Vagina (tissue), 2 donors: ENCODE data around the gene ALPK1. TPM values are rescaled to one million over a fixed set of nuclear protein-coding genes. Genes with fewer than 3 reads are reported as not detected.
"Not testable (repeated sequence)": the region's sequence is repeated elsewhere in the genome, so short reads cannot be mapped to it uniquely, and the experiment has no call there.

ENCODE experiments used
- DNase-seq, 2 donors: peaks; one replicate each; pipeline ENCODE4 v3.0.0-alpha.2; 2017; ENCODE audit errors: extremely low spot score in 2 of 2
- H3K27ac ChIP-seq: fragments of 200-600 bp; sonication (generic); one replicate; pipeline ENCODE4 v1.5.1; 2019
- H3K27me3 ChIP-seq: fragments of 200-600 bp; sonication (generic); one replicate; pipeline ENCODE4 v1.5.1; 2019
- H3K36me3 ChIP-seq, 2 donors: fragments of 200-600 bp; sonication (generic); one replicate each; pipeline ENCODE4 v1.5.1; 2017 to 2019
- H3K4me1 ChIP-seq: fragments of 200-600 bp; sonication (generic); one replicate; pipeline ENCODE4 v1.5.1; 2019
- H3K4me3 ChIP-seq, 2 donors: fragments of 200-600 bp; sonication (generic); 1 replicate in 1 of 2; 2 replicates in 1 of 2; pipeline ENCODE4 v1.5.1; 2016 to 2019
- H3K9me3 ChIP-seq: fragments of 200-600 bp; sonication (generic); one replicate; pipeline ENCODE4 v1.5.1; 2019
- CTCF ChIP-seq, 3 experiments: fragments of 450-650 bp in 2 of 3; fragments of 200-600 bp in 1 of 3; sonication (generic) in 1 of 3; IDR thresholded peaks; one replicate each; pipeline ENCODE4 v1.5.1; 2017 to 2019; ENCODE audit warnings: antibody characterized with exemption in 3 of 3, mild to moderate bottlenecking in 2 of 3, moderate library complexity in 2 of 3
- POLR2A ChIP-seq, 2 donors: fragments of 450-650 bp; IDR thresholded peaks; one replicate each; pipeline ENCODE4 v1.6.1; 2017; ENCODE audit warnings: antibody characterized with exemption in 2 of 2, mild to moderate bottlenecking in 2 of 2, moderate library complexity in 2 of 2
- POLR2AphosphoS5 ChIP-seq, 2 donors: sonication (generic); formaldehyde crosslinking; IDR thresholded peaks; one replicate each; pipeline ENCODE4 v1.9.0; 2017; ENCODE audit warnings: antibody characterized with exemption in 2 of 2, mild to moderate bottlenecking in 2 of 2, low read depth in 1 of 2; ENCODE audit not compliant: insufficient read depth in 1 of 2
- intact Hi-C: fragments of 100-400 bp; cut with DNase I; formaldehyde crosslinking; loops from one replicate; pipeline ENCODE4 v1.15.1; 2023
- total RNA-seq: library from RNA; depleted of rRNA; stranded (reverse); fragments of >200 nt; gene quantifications from one replicate; pipeline ENCODE4 v1.2.3, GENCODE V29; 2016

The ALPK1 gene
- total RNA-seq, 1 donor from 2014 or later = 32.2 TPM

GRCh38 chr4:112289407-112290253, 7.5 kb upstream of the ALPK1 start:
- H3K9me3 ChIP-seq = no peaks in the 10 kb centered on the region
- H3K27ac ChIP-seq = no peak overlapping the region
- H3K36me3 ChIP-seq = no peaks in the 10 kb centered on the region
- DNase-seq = no peak
- no peak overlapping the region for H3K4me3 ChIP-seq
- intact Hi-C loops = loop anchor here (10.0 kb wide), 1 partner anchor 55 kb away; the partner anchor contains the start of gene AP1AR
- H3K27me3 ChIP-seq = no peaks in the 10 kb centered on the region
- peaks cover 6% of the 10 kb centered on the region for H3K4me1 ChIP-seq
- TF ChIP-seq CTCF (IDR thresholded peaks at IDR 0.05) (no peak), POLR2A (IDR thresholded peaks at IDR 0.05) (no peak), POLR2AphosphoS5 (IDR thresholded peaks at IDR 0.05; ENCODE audit: insufficient read depth in 1 of 2, low read depth in 1 of 2) (no peak)

GRCh38 chr4:112290341-112290740, 6.8 kb upstream of the ALPK1 start:
- Histone ChIP-seq H3K9me3 (no peaks in the 10 kb centered on the region), H3K36me3 (no peaks in the 10 kb centered on the region), H3K27ac (no peak overlapping the region), H3K27me3 (no peaks in the 10 kb centered on the region), H3K4me3 (no peak overlapping the region), H3K4me1 (no peaks in the 10 kb centered on the region)
- intact Hi-C loops = no loop called here
- DNase-seq = no peak
- TF ChIP-seq POLR2AphosphoS5 (IDR thresholded peaks at IDR 0.05; ENCODE audit: insufficient read depth in 1 of 2, low read depth in 1 of 2) (no peak), CTCF (IDR thresholded peaks at IDR 0.05) (no peak), POLR2A (IDR thresholded peaks at IDR 0.05) (no peak)

- H3K4me3 ChIP-seq = no peak overlapping the region
- H3K9me3 ChIP-seq = no peaks in the 10 kb centered on the region
- intact Hi-C loops = no loop called here
- H3K36me3 ChIP-seq = peaks cover 0 to 4% of the 10 kb centered on the region in 2 donors
- no peak for DNase-seq
- peaks cover 16% of the 10 kb centered on the region for H3K4me1 ChIP-seq
- no peaks in the 10 kb centered on the region for H3K27me3 ChIP-seq
- H3K27ac ChIP-seq = no peak overlapping the region
- TF ChIP-seq POLR2AphosphoS5 (IDR thresholded peaks at IDR 0.05; ENCODE audit: insufficient read depth in 1 of 2, low read depth in 1 of 2) (no peak), POLR2A (IDR thresholded peaks at IDR 0.05) (no peak), CTCF (IDR thresholded peaks at IDR 0.05) (no peak)
Observed at GRCh38 chr4:112299721-112300120, 2.6 kb downstream of the ALPK1 start.

- no peak for TF ChIP-seq CTCF (IDR thresholded peaks at IDR 0.05)
- TF ChIP-seq POLR2A (IDR thresholded peaks at IDR 0.05) = no peak
- no peak for TF ChIP-seq POLR2AphosphoS5 (IDR thresholded peaks at IDR 0.05; ENCODE audit: insufficient read depth in 1 of 2, low read depth in 1 of 2)
- Histone ChIP-seq H3K36me3 (peaks cover 0 to 4% of the 10 kb centered on the region in 2 donors), H3K27me3 (no peaks in the 10 kb centered on the region), H3K9me3 (no peaks in the 10 kb centered on the region), H3K4me1 (peaks cover 14% of the 10 kb centered on the region), H3K4me3 (no peak overlapping the region), H3K27ac (no peak overlapping the region)
- intact Hi-C loops = no loop called here
- no peak for DNase-seq
Observed at GRCh38 chr4:112302320-112303274, 5.4 kb downstream of the ALPK1 start.

GRCh38 chr4:112305477-112305876, 8.3 kb downstream of the ALPK1 start:
- DNase-seq, H3K27ac ChIP-seq, H3K27me3 ChIP-seq, H3K4me1 ChIP-seq, H3K36me3 ChIP-seq, intact Hi-C loops, H3K4me3 ChIP-seq, H3K9me3 ChIP-seq: not testable (repeated sequence)

GRCh38 chr4:112309263-112309791, 12.2 kb downstream of the ALPK1 start:
- H3K36me3 ChIP-seq, DNase-seq, H3K27ac ChIP-seq, intact Hi-C loops, H3K27me3 ChIP-seq, H3K4me1 ChIP-seq, H3K9me3 ChIP-seq: not testable (repeated sequence)
- peak overlapping the region in 1 of 2 donors; percentile 24 for H3K4me3 ChIP-seq
